ENCODE measurements around the gene RIPOR3. TPM values are rescaled to one million over a fixed set of nuclear protein-coding genes. Genes with fewer than 3 reads are reported as not detected.
A peak's percentile ranks its signal among the peaks of the same experiment; 100 is the strongest.

Gene RIPOR3
- total and polyA plus RNA-seq, 9 of the 15 experiments (the other 6 are each of a cell fraction or from before 2014, with no cell fraction given): 3.3 to 62.7 (median 21.4) TPM

DNA sequence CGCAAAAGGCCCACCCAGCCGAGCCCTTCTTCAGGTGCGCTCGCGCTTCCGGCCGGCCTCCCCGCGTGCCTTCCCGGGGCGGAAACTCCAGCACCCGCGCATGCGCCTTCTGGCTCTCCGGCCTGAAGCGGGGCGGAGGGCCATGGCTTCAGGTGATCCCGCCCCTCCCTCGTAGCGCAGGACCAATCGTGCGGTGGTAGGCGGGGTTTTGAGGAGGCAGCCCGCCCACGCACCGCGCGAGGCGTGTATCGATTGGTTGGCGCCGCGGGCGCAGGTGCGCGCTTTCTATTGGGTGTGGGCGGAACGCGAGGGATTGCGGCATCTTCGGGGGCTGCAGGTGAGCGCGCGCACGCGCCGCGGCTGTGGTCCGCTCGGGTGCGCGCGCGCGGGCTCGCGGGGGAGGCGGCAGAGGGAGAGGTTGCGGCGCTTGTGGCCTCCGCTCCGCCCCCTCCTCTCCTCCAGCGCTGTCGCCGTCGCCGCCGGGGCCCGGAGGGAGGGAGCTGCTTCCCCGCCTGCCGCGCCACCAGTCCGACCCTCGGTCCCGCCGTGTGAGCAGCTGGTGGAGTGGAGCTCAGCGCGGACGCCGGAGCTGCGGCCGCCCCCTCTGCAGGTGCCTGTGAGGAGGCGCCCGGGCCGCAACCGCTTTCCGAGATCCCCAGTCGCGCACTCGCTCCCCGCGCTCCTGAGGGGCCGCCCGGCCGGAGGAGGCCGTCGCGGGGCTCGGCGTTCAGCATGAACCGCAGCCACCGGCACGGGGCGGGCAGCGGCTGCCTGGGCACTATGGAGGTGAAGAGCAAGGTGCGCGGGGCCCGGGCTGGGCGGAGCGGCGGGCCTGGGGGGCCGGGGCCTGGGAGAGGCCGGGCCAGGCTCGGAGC is 40.0 kb upstream of the RIPOR3 start, which contains the start of gene PARD6B (continued):
- TF ChIP-seq, protein P1, sequence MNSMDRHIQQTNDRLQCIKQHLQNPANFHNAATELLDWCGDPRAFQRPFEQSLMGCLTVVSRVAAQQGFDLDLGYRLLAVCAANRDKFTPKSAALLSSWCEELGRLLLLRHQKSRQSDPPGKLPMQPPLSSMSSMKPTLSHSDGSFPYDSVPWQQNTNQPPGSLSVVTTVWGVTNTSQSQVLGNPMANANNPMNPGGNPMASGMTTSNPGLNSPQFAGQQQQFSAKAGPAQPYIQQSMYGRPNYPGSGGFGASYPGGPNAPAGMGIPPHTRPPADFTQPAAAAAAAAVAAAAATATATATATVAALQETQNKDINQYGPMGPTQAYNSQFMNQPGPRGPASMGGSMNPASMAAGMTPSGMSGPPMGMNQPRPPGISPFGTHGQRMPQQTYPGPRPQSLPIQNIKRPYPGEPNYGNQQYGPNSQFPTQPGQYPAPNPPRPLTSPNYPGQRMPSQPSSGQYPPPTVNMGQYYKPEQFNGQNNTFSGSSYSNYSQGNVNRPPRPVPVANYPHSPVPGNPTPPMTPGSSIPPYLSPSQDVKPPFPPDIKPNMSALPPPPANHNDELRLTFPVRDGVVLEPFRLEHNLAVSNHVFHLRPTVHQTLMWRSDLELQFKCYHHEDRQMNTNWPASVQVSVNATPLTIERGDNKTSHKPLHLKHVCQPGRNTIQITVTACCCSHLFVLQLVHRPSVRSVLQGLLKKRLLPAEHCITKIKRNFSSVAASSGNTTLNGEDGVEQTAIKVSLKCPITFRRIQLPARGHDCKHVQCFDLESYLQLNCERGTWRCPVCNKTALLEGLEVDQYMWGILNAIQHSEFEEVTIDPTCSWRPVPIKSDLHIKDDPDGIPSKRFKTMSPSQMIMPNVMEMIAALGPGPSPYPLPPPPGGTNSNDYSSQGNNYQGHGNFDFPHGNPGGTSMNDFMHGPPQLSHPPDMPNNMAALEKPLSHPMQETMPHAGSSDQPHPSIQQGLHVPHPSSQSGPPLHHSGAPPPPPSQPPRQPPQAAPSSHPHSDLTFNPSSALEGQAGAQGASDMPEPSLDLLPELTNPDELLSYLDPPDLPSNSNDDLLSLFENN (IDR thresholded peaks at IDR 0.05; ENCODE audit: low read depth in 2 of 2, low read length in 2 of 2): no peak
- TF ChIP-seq, protein P2, sequence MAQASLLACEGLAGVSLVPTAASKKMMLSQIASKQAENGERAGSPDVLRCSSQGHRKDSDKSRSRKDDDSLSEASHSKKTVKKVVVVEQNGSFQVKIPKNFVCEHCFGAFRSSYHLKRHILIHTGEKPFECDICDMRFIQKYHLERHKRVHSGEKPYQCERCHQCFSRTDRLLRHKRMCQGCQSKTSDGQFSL (CRISPR knock-in tag; IDR thresholded peaks at IDR 0.05): no peak
- TF ChIP-seq, protein P2 (tag; IDR thresholded peaks at IDR 0.05): no peak
- TF ChIP-seq GATAD2B (IDR thresholded peaks at IDR 0.05; ENCODE audit: borderline replicate concordance): peak; percentile 63
- TF ChIP-seq, protein P3, sequence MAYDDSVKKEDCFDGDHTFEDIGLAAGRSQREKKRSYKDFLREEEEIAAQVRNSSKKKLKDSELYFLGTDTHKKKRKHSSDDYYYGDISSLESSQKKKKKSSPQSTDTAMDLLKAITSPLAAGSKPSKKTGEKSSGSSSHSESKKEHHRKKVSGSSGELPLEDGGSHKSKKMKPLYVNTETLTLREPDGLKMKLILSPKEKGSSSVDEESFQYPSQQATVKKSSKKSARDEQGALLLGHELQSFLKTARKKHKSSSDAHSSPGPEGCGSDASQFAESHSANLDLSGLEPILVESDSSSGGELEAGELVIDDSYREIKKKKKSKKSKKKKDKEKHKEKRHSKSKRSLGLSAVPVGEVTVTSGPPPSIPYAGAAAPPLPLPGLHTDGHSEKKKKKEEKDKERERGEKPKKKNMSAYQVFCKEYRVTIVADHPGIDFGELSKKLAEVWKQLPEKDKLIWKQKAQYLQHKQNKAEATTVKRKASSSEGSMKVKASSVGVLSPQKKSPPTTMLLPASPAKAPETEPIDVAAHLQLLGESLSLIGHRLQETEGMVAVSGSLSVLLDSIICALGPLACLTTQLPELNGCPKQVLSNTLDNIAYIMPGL (CRISPR knock-in tag; IDR thresholded peaks at IDR 0.05): no peak
- peak; percentile 79 for TF ChIP-seq VEZF1 (CRISPR knock-in tag; IDR thresholded peaks at IDR 0.05)
- TF ChIP-seq ETV6 (IDR thresholded peaks at IDR 0.05; ENCODE audit: borderline replicate concordance in 1 of 2, low read depth in 2 of 2, low read length in 1 of 2): no peak
- TF ChIP-seq ETV6 (CRISPR knock-in tag; IDR thresholded peaks at IDR 0.05; ENCODE audit: borderline replicate concordance): no peak
- TF ChIP-seq KDM5B (IDR thresholded peaks at IDR 0.05; ENCODE audit: insufficient replicate concordance, low read depth, low read length): peak; percentile 29
- no peak for TF ChIP-seq ZBTB5 (IDR thresholded peaks at IDR 0.05)
- no peak for TF ChIP-seq TFAM (CRISPR knock-in tag; conservative IDR thresholded peaks at IDR 0.05)
- no peak for TF ChIP-seq BCOR (IDR thresholded peaks at IDR 0.05)
- no peak for TF ChIP-seq ZNF316 (IDR thresholded peaks at IDR 0.05)
- TF ChIP-seq PML (IDR thresholded peaks at IDR 0.05; ENCODE audit: low read length): no peak
- no peak for TF ChIP-seq RFX5 (IDR thresholded peaks at IDR 0.05; ENCODE audit: low read depth, low read length)
- TF ChIP-seq HEY1 (CRISPR knock-in tag; IDR thresholded peaks at IDR 0.05; ENCODE audit: borderline replicate concordance): no peak
- TF ChIP-seq RAD51 (IDR thresholded peaks at IDR 0.05; ENCODE audit: borderline replicate concordance, low read depth): no peak

Data from K562 (cell line).